Bone marrow (tissue), 2 donors: ENCODE data around the gene PSD.
"Not testable (repeated sequence)": the region's sequence is repeated elsewhere in the genome, so short reads cannot be mapped to it uniquely, and the experiment has no call there.

ENCODE experiments used
- DNase-seq, 2 donors: peaks; one replicate each; lab custom pipeline; 2025; lab: John Stamatoyannopoulos, UW

Gene PSD

GRCh38 chr10:102418622-102419268 is at the start of gene PSD:
Gene PSD (minus strand): TSS chr10:102418785. CDS start chr10:102417038, 1,747 bp downstream.
- no peak for DNase-seq

- no peak for DNase-seq
These were observed 49.4 kb upstream of the PSD start for GRCh38 chr10:102467971-102468438.

GRCh38 chr10:102467318-102467717 is 48.7 kb upstream of the PSD start:
- DNase-seq, result no peak

GRCh38 chr10:102465466-102465865 is 46.9 kb upstream of the PSD start:
- no peak for DNase-seq

- no peak for DNase-seq
These were observed 45.4 kb upstream of the PSD start for GRCh38 chr10:102463983-102464382.

- DNase-seq, result no peak
These were observed 44.0 kb upstream of the PSD start for GRCh38 chr10:102462512-102463054.

- DNase-seq, result peak; percentile 44 to 63
These were observed 42.8 kb upstream of the PSD start for GRCh38 chr10:102461187-102462054.

GRCh38 chr10:102460836-102461186 is 42.2 kb upstream of the PSD start:
- DNase-seq, result no peak

- no peak for DNase-seq
These were observed 40.1 kb upstream of the PSD start for GRCh38 chr10:102458656-102459055.

- no peak for DNase-seq
These were observed 39.1 kb upstream of the PSD start for GRCh38 chr10:102457591-102458150.

- no peak for DNase-seq
These were observed 37.4 kb upstream of the PSD start for GRCh38 chr10:102455893-102456471.

- DNase-seq, result not testable (repeated sequence)
These were observed 36.3 kb upstream of the PSD start for GRCh38 chr10:102454662-102455487.

GRCh38 chr10:102453502-102453901 is 34.9 kb upstream of the PSD start:
- no peak for DNase-seq

GRCh38 chr10:102452672-102453340 is 34.2 kb upstream of the PSD start:
- DNase-seq, result peak in 1 of 2 donors; percentile 75

GRCh38 chr10:102451105-102451969 is 32.8 kb upstream of the PSD start, which contains the start of gene C10orf95:
Gene C10orf95 (minus strand): TSS chr10:102451543. CDS start chr10:102451093, 450 bp downstream.
- no peak for DNase-seq

GRCh38 chr10:102450374-102451104 is 32.0 kb upstream of the PSD start:
- peak; percentile 22 to 76 for DNase-seq

GRCh38 chr10:102450124-102450373 is 31.5 kb upstream of the PSD start:
- no peak for DNase-seq

GRCh38 chr10:102449321-102450123 is 30.9 kb upstream of the PSD start:
- DNase-seq, result no peak
